ENCODE data around the gene PSMA5.
A peak's percentile ranks its signal among the peaks of the same experiment; 100 is the strongest.
"Not testable (repeated sequence)": the region's sequence is repeated elsewhere in the genome, so short reads cannot be mapped to it uniquely, and the experiment has no call there.

Gene PSMA5

DNA sequence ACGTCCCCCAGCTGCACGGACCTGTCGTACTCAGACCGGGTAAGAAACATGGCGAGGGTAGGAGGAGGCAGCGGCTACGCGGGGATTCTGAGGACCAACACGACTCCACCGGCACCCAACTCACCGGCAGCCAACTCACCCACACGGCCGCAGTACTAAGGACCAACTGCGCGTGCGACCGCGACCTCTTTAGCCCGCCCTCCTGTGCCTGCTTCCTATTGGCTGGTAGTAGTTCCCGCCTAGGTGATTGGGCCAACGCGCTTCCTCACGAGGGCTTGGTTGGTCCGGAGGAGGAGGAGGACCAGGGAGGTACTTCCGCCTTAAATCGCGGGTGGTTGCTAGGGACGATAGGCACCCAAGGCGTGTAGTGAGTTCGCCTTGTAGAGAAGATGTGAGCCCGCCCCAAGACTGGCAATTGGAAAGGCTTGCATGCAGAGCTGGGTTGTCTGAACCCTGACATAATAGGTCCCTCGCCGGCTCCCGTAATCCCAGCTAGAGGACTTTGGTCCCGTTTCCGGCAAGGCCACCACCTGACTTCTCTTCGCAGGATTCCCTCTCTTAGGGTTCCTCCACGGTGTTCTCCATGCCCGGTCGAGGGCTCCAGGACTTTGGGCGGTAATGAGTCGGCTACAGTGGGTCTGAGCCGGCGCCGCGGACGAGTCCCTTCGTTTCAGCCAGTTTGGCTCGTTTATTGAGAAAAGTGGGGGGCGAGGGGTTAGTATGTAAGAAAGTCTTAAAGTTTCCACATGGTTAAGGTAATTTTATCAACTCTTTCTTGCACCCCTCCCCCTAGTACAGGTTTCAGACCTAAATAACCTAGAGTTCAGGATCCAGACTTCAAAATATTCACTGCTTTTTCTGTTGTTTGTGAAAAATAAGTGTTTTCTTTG is at the start of gene PSMA5:
Gene PSMA5, minus strand, starts transcription at position 168 of the 890 bp plus-strand sequence. Its CDS starts 118 bp downstream, at position 50.
- DNase-seq, result peak; percentile 98

- DNase-seq, result no peak
Measured at GRCh38 chr1:109475261-109475660, 49.0 kb upstream of the PSMA5 start.

DNA sequence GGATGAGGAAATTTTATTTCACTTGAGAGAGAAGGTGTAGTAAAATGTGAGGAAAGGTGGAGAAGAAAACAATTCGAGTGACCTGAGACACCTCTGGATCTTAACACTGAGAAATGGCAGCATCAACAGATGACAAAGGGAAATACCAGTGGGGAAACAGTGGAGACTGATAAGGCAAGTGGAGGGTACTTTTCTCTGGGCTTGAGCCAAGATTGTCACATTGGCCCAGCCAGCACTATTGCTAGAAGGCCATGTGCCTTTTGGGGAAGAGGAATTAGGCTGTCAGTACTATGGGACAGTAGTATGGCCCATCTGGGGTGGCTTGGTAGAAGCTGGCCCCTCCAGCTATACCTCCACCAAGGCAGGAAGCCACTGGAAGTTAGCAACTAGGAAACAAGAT is 48.4 kb upstream of the PSMA5 start:
- DNase-seq, result no peak

- DNase-seq, result not testable (repeated sequence)
Measured at GRCh38 chr1:109473284-109474057, 47.2 kb upstream of the PSMA5 start.

DNA sequence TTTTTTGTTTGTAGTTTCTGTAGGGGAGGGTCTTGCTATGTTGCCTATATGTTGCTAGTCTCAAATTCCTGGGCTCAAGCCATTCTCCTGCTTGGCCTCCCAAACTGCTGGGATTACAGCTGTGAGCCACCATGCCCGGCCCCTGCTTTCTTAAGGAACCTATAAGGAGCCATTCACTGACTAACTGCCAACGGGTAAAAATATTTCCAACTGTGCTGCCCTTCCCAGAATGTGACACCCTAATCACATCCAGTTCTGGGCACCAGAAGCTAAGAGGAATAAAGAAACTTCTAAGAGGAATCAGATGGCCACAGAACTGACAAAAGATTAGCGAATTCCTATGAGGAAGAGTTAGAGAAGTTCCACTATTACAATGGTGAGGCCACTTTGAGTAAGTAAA is 46.5 kb upstream of the PSMA5 start:
- no peak for DNase-seq

- no peak for DNase-seq
Measured at GRCh38 chr1:109470245-109470644, 44.0 kb upstream of the PSMA5 start.

- peak; percentile 37 for DNase-seq
Measured at GRCh38 chr1:109468903-109469302, 42.7 kb upstream of the PSMA5 start.

- no peak for DNase-seq
Measured at GRCh38 chr1:109468061-109468460, 41.8 kb upstream of the PSMA5 start.

GRCh38 chr1:109467301-109467777 is 41.1 kb upstream of the PSMA5 start:
- no peak for DNase-seq

DNA sequence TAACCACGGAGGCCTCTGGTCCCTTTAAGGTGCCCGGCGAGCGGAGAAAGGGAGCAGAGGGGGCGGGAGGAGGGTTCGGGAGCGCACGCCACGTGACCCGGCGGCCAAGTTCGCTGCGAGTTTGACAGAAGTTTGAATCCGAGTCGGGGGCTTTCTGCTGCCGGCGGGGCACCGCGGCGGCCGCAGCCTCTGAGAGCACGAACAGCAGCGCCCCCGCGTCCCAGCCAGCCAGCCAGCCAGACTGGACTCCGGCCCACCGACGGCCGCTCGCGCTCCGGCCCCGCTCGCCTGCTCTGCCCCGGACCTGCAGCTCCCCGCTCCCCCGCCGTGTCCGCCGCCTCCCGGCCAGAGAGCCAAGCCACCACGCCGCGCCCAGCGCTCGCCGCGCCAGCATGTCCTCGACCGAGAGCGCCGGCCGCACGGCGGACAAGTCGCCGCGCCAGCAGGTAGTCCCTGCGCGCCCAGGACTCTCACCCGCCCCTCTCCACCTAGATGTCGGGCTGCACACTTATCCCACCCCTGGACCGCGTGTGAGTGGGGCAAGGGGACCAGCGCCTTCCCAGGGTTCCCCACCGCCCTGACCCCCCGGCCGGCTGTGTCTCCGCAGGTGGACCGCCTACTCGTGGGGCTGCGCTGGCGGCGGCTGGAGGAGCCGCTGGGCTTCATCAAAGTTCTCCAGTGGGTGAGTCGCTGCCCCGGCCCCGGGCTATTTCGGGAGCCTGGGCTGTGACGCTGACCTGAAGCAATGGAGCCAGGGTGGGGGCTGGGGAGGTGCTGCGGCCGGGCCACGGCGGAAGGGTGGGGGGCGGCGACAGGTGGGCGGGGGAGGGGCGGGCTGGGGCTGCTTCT is 40.4 kb upstream of the PSMA5 start, which contains the start of gene SYPL2:
Gene SYPL2, plus strand, starts transcription at position 95 of the 849 bp plus-strand sequence. Its CDS starts 298 bp downstream, at position 393.
- DNase-seq, result no peak

- DNase-seq, result no peak
Measured at GRCh38 chr1:109466125-109466451, 39.8 kb upstream of the PSMA5 start.

DNA sequence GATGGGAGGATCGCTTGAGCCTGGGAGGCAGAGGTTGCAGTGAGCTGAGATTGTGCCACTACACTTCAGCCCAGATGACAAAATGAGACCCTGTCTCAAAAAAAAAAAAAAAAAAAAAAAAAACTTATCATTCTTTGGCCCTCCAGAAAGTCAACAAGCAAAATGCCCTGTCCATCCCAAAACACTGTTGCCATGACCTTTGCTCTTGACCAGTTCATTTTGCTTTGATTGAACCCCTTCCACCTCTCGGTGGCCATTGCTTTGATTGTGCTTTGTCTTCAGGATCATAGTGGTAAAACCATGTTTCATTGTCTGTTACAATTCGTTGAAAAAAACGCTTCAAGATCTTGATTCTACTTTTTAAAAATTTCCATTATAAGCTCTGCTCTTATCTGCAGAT is 31.6 kb upstream of the PSMA5 start:
- DNase-seq, result no peak

DNA sequence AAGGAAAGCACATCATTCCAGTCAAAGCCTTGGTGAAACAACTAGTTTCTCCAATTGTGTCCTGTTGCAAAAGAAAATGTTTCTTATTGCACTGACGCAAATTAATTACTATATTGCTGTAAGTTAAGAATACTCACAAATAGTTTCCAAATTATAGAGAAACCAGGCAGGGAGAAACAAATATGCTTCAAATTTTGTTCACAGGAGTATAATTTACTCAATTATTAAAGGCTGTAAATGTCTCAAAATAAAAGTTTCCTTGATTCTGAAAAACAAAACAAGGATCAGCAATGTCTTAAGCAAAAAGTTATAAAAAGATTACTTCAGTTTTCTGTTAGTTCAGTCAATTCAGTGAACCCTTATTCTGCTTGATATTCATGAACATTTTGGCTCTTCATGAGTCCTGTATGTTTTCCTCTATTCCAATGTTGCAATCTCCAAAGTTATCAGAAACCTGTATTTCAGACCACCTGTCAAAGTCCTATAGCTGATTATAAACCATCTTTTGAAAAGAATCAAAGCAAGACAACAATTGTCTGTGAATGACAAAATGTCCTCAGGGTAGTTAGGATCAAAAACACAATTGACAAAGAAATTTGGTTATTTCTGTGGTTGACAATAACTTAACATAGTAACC is 28.4 kb upstream of the PSMA5 start:
- no peak for DNase-seq

- DNase-seq, result no peak
Measured at GRCh38 chr1:109447524-109447923, 21.3 kb upstream of the PSMA5 start.

GRCh38 chr1:109445949-109446695 is 19.9 kb upstream of the PSMA5 start:
- not testable (repeated sequence) for DNase-seq

- DNase-seq, result no peak
Measured at GRCh38 chr1:109444346-109444745, 18.1 kb upstream of the PSMA5 start.

- DNase-seq, result no peak
Measured at GRCh38 chr1:109443476-109443875, 17.2 kb upstream of the PSMA5 start.

DNA sequence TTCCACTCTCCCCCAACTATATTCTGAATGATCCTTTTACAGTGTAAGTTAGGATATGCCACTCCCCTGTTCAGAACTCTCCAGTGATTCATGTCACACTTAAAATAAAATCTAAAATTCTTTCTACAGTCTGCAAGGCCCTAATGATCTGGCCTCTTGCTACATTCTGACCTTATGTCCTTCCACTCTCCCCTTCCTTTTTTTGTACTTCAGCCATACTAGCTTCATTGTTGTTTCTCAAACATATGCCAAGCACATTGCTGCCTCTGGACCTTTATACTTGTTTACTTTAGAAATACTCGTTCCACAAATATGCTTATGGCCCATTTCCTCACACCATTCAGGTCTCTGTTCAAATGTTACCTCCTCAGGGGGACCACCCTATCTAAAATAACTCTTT is 14.8 kb upstream of the PSMA5 start:
- no peak for DNase-seq

GRCh38 chr1:109438798-109439297 is 12.6 kb upstream of the PSMA5 start:
- no peak for DNase-seq

- no peak for DNase-seq
Measured at GRCh38 chr1:109434484-109434883, 8.2 kb upstream of the PSMA5 start.

DNA sequence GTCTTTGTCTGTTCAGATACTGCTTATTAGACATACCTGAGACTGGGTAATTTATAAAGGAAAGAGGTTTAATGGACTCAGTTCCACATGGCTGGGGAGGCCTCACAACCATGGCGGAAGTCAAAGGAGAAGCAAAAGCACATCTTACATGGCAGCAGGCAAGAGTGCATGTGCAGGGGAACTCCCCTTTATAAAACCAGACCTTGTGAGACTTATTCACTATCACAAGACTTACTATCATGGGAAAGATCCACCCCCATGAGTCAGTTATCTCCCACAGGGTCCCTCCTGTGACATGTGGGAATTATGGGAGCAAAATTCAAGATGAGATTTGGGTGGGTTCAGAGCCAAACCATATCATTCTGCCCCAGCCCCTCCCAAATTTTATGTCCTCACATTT is 7.1 kb upstream of the PSMA5 start:
- no peak for DNase-seq

Measured in DMS153 (cell line).